Trophoblast cell (in vitro differentiated cells and primary cell): ENCODE data around the gene EML4.

Experiments
- DNase-seq, 2 donors: peaks; one replicate each; pipeline ENCODE4 v3.0.0-alpha.2; 2016
- H2AFZ ChIP-seq: 2 replicates; pipeline ENCODE4 v1.6.1; 2013; ENCODE audit warnings: low read length, moderate library complexity, mild to moderate bottlenecking; ENCODE audit not compliant: insufficient read depth, poor library complexity
- H2AK5ac ChIP-seq: 2 replicates; pipeline ENCODE4 v1.6.1; 2013; ENCODE audit warnings: mild to moderate bottlenecking, low read length
- H2BK120ac ChIP-seq: 2 replicates; pipeline ENCODE4 v1.6.1; 2013; ENCODE audit warnings: low read length, mild to moderate bottlenecking, moderate library complexity; ENCODE audit not compliant: insufficient read depth, poor library complexity
- H2BK12ac ChIP-seq: 2 replicates; pipeline ENCODE4 v1.6.1; 2013; ENCODE audit warnings: mild to moderate bottlenecking, low read length, moderate library complexity
- H2BK5ac ChIP-seq: 2 replicates; pipeline ENCODE4 v1.6.1; 2013; ENCODE audit warnings: low read length, low read depth, moderate library complexity, mild to moderate bottlenecking; ENCODE audit not compliant: poor library complexity
- H3K14ac ChIP-seq: 2 replicates; pipeline ENCODE4 v1.6.1; 2013; ENCODE audit warnings: mild to moderate bottlenecking, low read length
- H3K18ac ChIP-seq: 2 replicates; pipeline ENCODE4 v1.6.1; 2013; ENCODE audit warnings: mild to moderate bottlenecking, low read length
- H3K23ac ChIP-seq: 2 replicates; pipeline ENCODE4 v1.6.1; 2013; ENCODE audit warnings: low read length
- H3K27ac ChIP-seq: 2 replicates; pipeline ENCODE4 v1.5.1; 2013; ENCODE audit warnings: low read depth, mild to moderate bottlenecking, inconsistent platforms, low read length, moderate library complexity
- H3K27me3 ChIP-seq: 2 replicates; pipeline ENCODE4 v1.6.1; 2013; ENCODE audit warnings: inconsistent platforms, mild to moderate bottlenecking, low read length, moderate library complexity; ENCODE audit not compliant: insufficient read depth
- H3K36me3 ChIP-seq, 2 experiments: 1 replicate in 1 of 2; 2 replicates in 1 of 2; pipeline ENCODE4 v1.6.1; 2013; ENCODE audit warnings: low read length in 2 of 2, mild to moderate bottlenecking in 2 of 2, moderate library complexity in 1 of 2; ENCODE audit not compliant: insufficient read depth in 2 of 2, control insufficient read depth in 1 of 2
- H3K4ac ChIP-seq: 2 replicates; pipeline ENCODE4 v1.6.1; 2013; ENCODE audit warnings: low read depth, mild to moderate bottlenecking, low read length, moderate library complexity
- H3K4me1 ChIP-seq, 2 experiments: 1 replicate in 1 of 2; 2 replicates in 1 of 2; pipeline ENCODE4 v1.6.1; 2013; ENCODE audit warnings: low read length in 2 of 2, mild to moderate bottlenecking in 2 of 2, moderate library complexity in 1 of 2; ENCODE audit not compliant: insufficient read depth in 2 of 2, control insufficient read depth in 1 of 2
- H3K4me2 ChIP-seq: 2 replicates; pipeline ENCODE4 v1.6.1; 2013; ENCODE audit warnings: inconsistent platforms, mild to moderate bottlenecking, low read length, moderate library complexity
- H3K4me3 ChIP-seq: 2 replicates; pipeline ENCODE4 v1.5.1; 2013; ENCODE audit warnings: mild to moderate bottlenecking, low read depth, low read length, inconsistent platforms
- H3K79me1 ChIP-seq: one replicate; pipeline ENCODE4 v1.6.1; 2013; ENCODE audit warnings: low read length
- H3K79me2 ChIP-seq: 2 replicates; pipeline ENCODE4 v1.6.1; 2013; ENCODE audit warnings: low read length, mild to moderate bottlenecking; ENCODE audit not compliant: control insufficient read depth, insufficient read depth, poor library complexity
- H3K9ac ChIP-seq: 2 replicates; pipeline ENCODE4 v1.6.1; 2013; ENCODE audit warnings: mild to moderate bottlenecking, low read length
- H3K9me3 ChIP-seq: 2 replicates; pipeline ENCODE4 v1.6.1; 2013; ENCODE audit warnings: low read depth, mild to moderate bottlenecking, control low read depth, inconsistent platforms, low read length; ENCODE audit not compliant: insufficient read depth
- H4K12ac ChIP-seq: 2 replicates; pipeline ENCODE4 v1.6.1; 2013; ENCODE audit warnings: low read depth, mild to moderate bottlenecking, low read length, moderate library complexity
- H4K8ac ChIP-seq: 2 replicates; pipeline ENCODE4 v1.6.1; 2013; ENCODE audit warnings: low read depth, mild to moderate bottlenecking, low read length, moderate library complexity
- H4K91ac ChIP-seq: one replicate; pipeline ENCODE4 v1.6.1; 2013; ENCODE audit warnings: low read depth, mild to moderate bottlenecking, low read length, moderate library complexity
- WGBS: extraction: QIAGEN DNeasy Blood & Tissue Kit; methylation state at CpG from one replicate; pipeline ENCODE4 v1.1.7; 2013; ENCODE audit warnings: missing lambda C conversion rate; ENCODE audit not compliant: insufficient read length, insufficient coverage; ENCODE audit errors: extremely low coverage; 5-methylcytosine and 5-hydroxymethylcytosine counted together

The EML4 gene

GRCh38 chr2:42185220-42185921 lies 16.2 kb downstream of the EML4 start:
- no peaks in the 10 kb centered on the region for H3K9me3 ChIP-seq
- H3K27me3 ChIP-seq = no peaks in the 10 kb centered on the region
- H3K4me2 ChIP-seq = no peak overlapping the region
- H3K36me3 ChIP-seq = peaks cover 0 to 3% of the 10 kb centered on the region in 2 experiments
- no peak overlapping the region for H4K12ac ChIP-seq
- H3K23ac ChIP-seq = no peak overlapping the region
- no peak overlapping the region for H2BK12ac ChIP-seq
- WGBS = no CpG with 5 or more reads among the region's 5 CpGs
- no peaks in the 10 kb centered on the region for H3K79me1 ChIP-seq
- no peaks in the 10 kb centered on the region for H3K79me2 ChIP-seq
- H3K9ac ChIP-seq = no peak overlapping the region
- no peak overlapping the region for H3K4ac ChIP-seq
- H2BK5ac ChIP-seq = no peak overlapping the region
- H2AK5ac ChIP-seq = no peak overlapping the region
- H3K27ac ChIP-seq = no peak overlapping the region
- no peak overlapping the region for H3K14ac ChIP-seq
- no peak overlapping the region for H4K8ac ChIP-seq
- no peak overlapping the region for H4K91ac ChIP-seq
- H3K4me3 ChIP-seq = no peak overlapping the region
- peaks cover 0 to 2% of the 10 kb centered on the region in 2 experiments for H3K4me1 ChIP-seq
- H2AFZ ChIP-seq = no peak overlapping the region
- DNase-seq = no peak
- H2BK120ac ChIP-seq = no peak overlapping the region
- no peak overlapping the region for H3K18ac ChIP-seq

DNA sequence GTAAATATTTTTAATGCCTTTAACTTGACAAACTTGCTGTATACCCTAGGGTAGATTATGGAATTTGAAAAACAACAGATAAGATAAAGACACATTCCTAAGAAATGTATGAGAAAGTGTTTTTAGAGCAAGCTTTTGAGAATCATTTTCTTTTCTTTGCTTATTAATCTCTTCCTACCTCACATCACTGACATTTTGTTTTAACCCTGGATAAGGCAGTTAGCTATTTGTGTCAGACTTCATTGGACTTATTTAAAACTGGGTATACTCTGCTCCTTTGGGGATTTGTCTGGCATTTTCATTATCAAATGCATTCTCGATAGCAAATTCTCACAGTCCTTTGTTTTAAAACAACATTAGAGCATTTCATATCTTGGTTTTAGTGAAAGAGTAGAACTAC lies 17.2 kb downstream of the EML4 start:
- H2BK12ac ChIP-seq = no peak overlapping the region
- no peak overlapping the region for H4K12ac ChIP-seq
- H3K23ac ChIP-seq = no peak overlapping the region
- no peak overlapping the region for H2BK5ac ChIP-seq
- H2BK120ac ChIP-seq = no peak overlapping the region
- no peaks in the 10 kb centered on the region for H3K27me3 ChIP-seq
- WGBS = no CpG with 5 or more reads among the region's 1 CpG
- H3K14ac ChIP-seq = no peak overlapping the region
- no peaks in the 10 kb centered on the region for H3K79me2 ChIP-seq
- H3K36me3 ChIP-seq = peaks cover 0 to under 1% of the 10 kb centered on the region in 2 experiments
- no peak overlapping the region for H3K4me2 ChIP-seq
- no peaks in the 10 kb centered on the region for H3K79me1 ChIP-seq
- H3K4me1 ChIP-seq = peaks cover 0 to 2% of the 10 kb centered on the region in 2 experiments
- H3K9ac ChIP-seq = no peak overlapping the region
- no peak overlapping the region for H3K27ac ChIP-seq
- no peak overlapping the region for H3K4me3 ChIP-seq
- no peaks in the 10 kb centered on the region for H3K9me3 ChIP-seq
- no peak overlapping the region for H3K4ac ChIP-seq
- no peak overlapping the region for H4K91ac ChIP-seq
- no peak overlapping the region for H2AK5ac ChIP-seq
- DNase-seq = peak in 1 of 2 donors; percentile 51
- H4K8ac ChIP-seq = no peak overlapping the region
- no peak overlapping the region for H3K18ac ChIP-seq
- no peak overlapping the region for H2AFZ ChIP-seq

DNA sequence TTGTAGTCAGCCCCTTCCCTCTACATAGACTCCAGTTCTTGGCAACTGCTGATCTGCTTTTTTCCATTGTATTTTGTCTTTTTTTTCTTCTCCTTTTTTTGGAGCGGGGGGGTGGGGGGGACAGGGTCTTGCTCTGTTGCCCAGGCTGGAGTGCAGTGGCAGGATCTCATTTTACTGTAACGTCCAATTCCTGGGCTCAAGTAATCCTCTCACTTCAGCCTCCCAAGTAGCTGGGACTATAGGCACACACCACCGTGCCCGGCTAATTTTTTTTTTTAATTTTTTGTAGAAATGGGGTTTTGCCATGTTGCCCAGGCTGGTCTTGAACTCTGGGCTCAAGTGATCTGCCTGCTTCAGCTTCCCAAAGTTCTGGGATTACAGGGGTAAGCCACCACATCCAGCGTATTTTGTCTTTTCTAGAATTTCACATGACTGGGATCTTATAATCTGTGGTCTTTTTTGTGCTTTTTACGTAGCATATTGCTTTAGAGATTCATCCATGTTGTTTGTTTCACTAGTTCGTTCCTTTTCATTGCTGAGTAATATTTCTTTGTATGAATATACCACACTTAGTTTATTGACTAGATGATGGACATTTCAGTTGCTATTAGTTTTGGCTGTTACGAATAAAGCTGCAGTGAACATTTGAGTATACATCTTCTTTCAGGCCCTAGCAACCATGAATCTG lies 17.9 kb downstream of the EML4 start:
- Histone ChIP-seq H3K36me3 (no peaks in the 10 kb centered on the region), H3K4me3 (no peak overlapping the region), H2AK5ac (no peak overlapping the region), H4K12ac (no peak overlapping the region), H3K9ac (no peak overlapping the region), H3K18ac (no peak overlapping the region), H2BK120ac (no peak overlapping the region), H3K4me1 (peaks cover 0 to 2% of the 10 kb centered on the region in 2 experiments), H2BK5ac (no peak overlapping the region), H3K27me3 (no peaks in the 10 kb centered on the region), H4K91ac (no peak overlapping the region), H3K23ac (no peak overlapping the region), H3K4ac (no peak overlapping the region), H2BK12ac (no peak overlapping the region), H3K79me2 (no peaks in the 10 kb centered on the region), H3K4me2 (no peak overlapping the region), H3K9me3 (no peaks in the 10 kb centered on the region), H2AFZ (no peak overlapping the region), H3K79me1 (no peaks in the 10 kb centered on the region), H3K27ac (no peak overlapping the region), H3K14ac (no peak overlapping the region), H4K8ac (no peak overlapping the region)
- WGBS = no CpG with 5 or more reads among the region's 8 CpGs
- no peak for DNase-seq

DNA sequence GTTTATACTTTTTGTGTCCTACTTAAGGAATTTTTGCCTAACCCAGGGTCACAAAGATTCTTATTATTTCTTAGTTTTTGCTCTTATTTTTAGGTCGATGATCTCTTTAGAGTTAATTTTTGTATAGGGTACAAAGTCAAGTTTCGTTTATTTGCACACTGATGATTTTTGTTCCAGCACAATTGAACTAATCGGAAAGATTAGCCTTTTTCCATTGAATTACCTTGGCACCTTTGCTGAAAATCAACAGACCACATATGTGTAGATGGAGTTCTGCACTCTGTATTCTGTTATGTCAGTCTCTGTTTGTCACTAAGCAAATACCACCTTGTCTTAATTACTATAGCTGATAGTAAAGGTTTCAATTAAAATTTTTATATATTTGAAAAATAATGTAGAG lies 18.7 kb downstream of the EML4 start:
- Histone ChIP-seq H3K4ac (no peak overlapping the region), H3K36me3 (no peaks in the 10 kb centered on the region), H3K18ac (no peak overlapping the region), H3K23ac (no peak overlapping the region), H3K79me2 (no peaks in the 10 kb centered on the region), H3K9ac (no peak overlapping the region), H4K12ac (no peak overlapping the region), H2BK120ac (no peak overlapping the region), H2AK5ac (no peak overlapping the region), H3K27me3 (no peaks in the 10 kb centered on the region), H2AFZ (no peak overlapping the region), H3K4me1 (peaks cover 0 to 2% of the 10 kb centered on the region in 2 experiments), H3K9me3 (no peaks in the 10 kb centered on the region), H3K4me3 (no peak overlapping the region), H4K91ac (no peak overlapping the region), H3K79me1 (no peaks in the 10 kb centered on the region), H4K8ac (no peak overlapping the region), H2BK12ac (no peak overlapping the region), H3K4me2 (no peak overlapping the region), H2BK5ac (no peak overlapping the region), H3K14ac (no peak overlapping the region), H3K27ac (no peak overlapping the region)
- no peak for DNase-seq
- WGBS = no CpG with 5 or more reads among the region's 3 CpGs
